Iris pigment epithelial cell (primary cell): ENCODE data around the gene PHF20.
"Not testable (repeated sequence)": the region's sequence is repeated elsewhere in the genome, so short reads cannot be mapped to it uniquely, and the experiment has no call there.

ENCODE experiments used
- DNase-seq: peaks from one replicate; pipeline ENCODE4 v3.0.0-alpha.2; 2011; ENCODE audit warnings: low read depth

Gene PHF20

GRCh38 chr20:35839904-35840303 is 68.1 kb downstream of the PHF20 start:
- no peak for DNase-seq

- DNase-seq, result no peak
Observed at GRCh38 chr20:35840421-35840820, 68.6 kb downstream of the PHF20 start.

- DNase-seq, result no peak
Observed at GRCh38 chr20:35842361-35842760, 70.5 kb downstream of the PHF20 start.

GRCh38 chr20:35843894-35844293 is 72.1 kb downstream of the PHF20 start:
- not testable (repeated sequence) for DNase-seq

GRCh38 chr20:35845561-35845960 is 73.7 kb downstream of the PHF20 start:
- peak; percentile 23 for DNase-seq

- no peak for DNase-seq
Observed at GRCh38 chr20:35849706-35850105, 77.9 kb downstream of the PHF20 start.

- not testable (repeated sequence) for DNase-seq
Observed at GRCh38 chr20:35851659-35852058, 79.8 kb downstream of the PHF20 start.

GRCh38 chr20:35854713-35855348 is 83.0 kb downstream of the PHF20 start:
- DNase-seq, result peak; percentile 76

GRCh38 chr20:35855641-35856040 is 83.8 kb downstream of the PHF20 start:
- not testable (repeated sequence) for DNase-seq

- DNase-seq, result no peak
Observed at GRCh38 chr20:35856866-35857265, 85.1 kb downstream of the PHF20 start.

- peak; percentile 47 for DNase-seq
Observed at GRCh38 chr20:35866418-35867202, 94.8 kb downstream of the PHF20 start.

GRCh38 chr20:35870541-35871258 is 98.9 kb downstream of the PHF20 start:
- peak; percentile 17 for DNase-seq

GRCh38 chr20:35871259-35871771 is 99.5 kb downstream of the PHF20 start:
- peak; percentile 62 for DNase-seq

GRCh38 chr20:35876033-35876320 is 104.2 kb downstream of the PHF20 start:
- DNase-seq, result no peak

GRCh38 chr20:35877611-35878010 is 105.8 kb downstream of the PHF20 start:
- no peak for DNase-seq

- DNase-seq, result no peak
Observed at GRCh38 chr20:35878113-35878625, 106.4 kb downstream of the PHF20 start.

GRCh38 chr20:35881676-35882075 is 109.9 kb downstream of the PHF20 start:
- no peak for DNase-seq

- DNase-seq, result peak; percentile 31
Observed at GRCh38 chr20:35882427-35883161, 110.8 kb downstream of the PHF20 start.

GRCh38 chr20:35883336-35883777 is 111.5 kb downstream of the PHF20 start:
- DNase-seq, result no peak

GRCh38 chr20:35883778-35884540 is 112.1 kb downstream of the PHF20 start:
- DNase-seq, result peak; percentile 100

- no peak for DNase-seq
Observed at GRCh38 chr20:35884541-35884865, 112.7 kb downstream of the PHF20 start.
